ENCODE data around the gene ROPN1. TPM values are rescaled to one million over a fixed set of nuclear protein-coding genes. Genes with fewer than 3 reads are reported as not detected.
"Not testable (repeated sequence)": the region's sequence is repeated elsewhere in the genome, so short reads cannot be mapped to it uniquely, and the experiment has no call there.

ROPN1 gene
- total RNA-seq, 1 experiment from 2014 or later = not detected

- in situ Hi-C loops (cut with HindIII; ENCODE audit: low pct_unique_long_range_greater_than_20kb, low sequenced_read_pairs) = no loop called here
- peaks cover 3% of the 10 kb centered on the region; the same call in 1 of the 2 replicates for H3K4me1 ChIP-seq (ENCODE audit: control insufficient read depth, insufficient read depth, low read length)
- intact Hi-C loops (cut with micrococcal nuclease; ENCODE audit: unreplicated experiment) = loop anchor here (10.0 kb wide), 1 partner anchor 260 kb away; no protein-coding TSS in a partner anchor
- H3K36me3 ChIP-seq (ENCODE audit: control insufficient read depth, insufficient read depth, low read length) = no peaks in the 10 kb centered on the region
- CTCF ChIA-PET = no interaction called here
- POLR2A ChIA-PET = no interaction called here
- H3K4me3 ChIP-seq (ENCODE audit: low read depth in 2 of 2, low read length in 2 of 2) = no peak overlapping the region
- DNase-seq (ENCODE audit: low read depth, low spot score) = no peak
- peaks cover 60% of the 10 kb centered on the region for H3K27me3 ChIP-seq (ENCODE audit: control insufficient read depth, insufficient read depth, low read length)
- H3K9me3 ChIP-seq (ENCODE audit: control insufficient read depth, insufficient read depth, low read depth, low read length) = no peaks in the 10 kb centered on the region
- H3K27ac ChIP-seq (ENCODE audit: low read length) = no peak overlapping the region
- BruUV-seq (replicated peaks) = no TSS peak
- TF ChIP-seq CTCF (IDR thresholded peaks at IDR 0.05) (no peak), TCF7L2 (IDR thresholded peaks at IDR 0.05; ENCODE audit: low read depth, low read length) (no peak), SIN3A (IDR thresholded peaks at IDR 0.05; ENCODE audit: borderline replicate concordance, insufficient read depth, low read depth, low read length) (no peak), REST (IDR thresholded peaks at IDR 0.05; ENCODE audit: insufficient read depth in 1 of 2, low read depth in 2 of 2, low read length in 1 of 2) (no peak)
- ATAC-seq = no peak
These were observed 7.0 kb downstream of the ROPN1 start for GRCh38 chr3:123984957-123985356.

GRCh38 chr3:123984350-123984749 is 7.6 kb downstream of the ROPN1 start:
- in situ Hi-C loops (cut with HindIII; ENCODE audit: low pct_unique_long_range_greater_than_20kb, low sequenced_read_pairs) (no loop called here), intact Hi-C loops (cut with micrococcal nuclease; ENCODE audit: unreplicated experiment) (loop anchor here (10.0 kb wide), 1 partner anchor 260 kb away; no protein-coding TSS in a partner anchor)
- peaks cover 55% of the 10 kb centered on the region for H3K27me3 ChIP-seq (ENCODE audit: control insufficient read depth, insufficient read depth, low read length)
- H3K27ac ChIP-seq (ENCODE audit: low read length) = no peak overlapping the region
- no peak for DNase-seq (ENCODE audit: low read depth, low spot score)
- ATAC-seq = no peak
- TF ChIP-seq CTCF (IDR thresholded peaks at IDR 0.05) (no peak), SIN3A (IDR thresholded peaks at IDR 0.05; ENCODE audit: borderline replicate concordance, insufficient read depth, low read depth, low read length) (no peak), REST (IDR thresholded peaks at IDR 0.05; ENCODE audit: insufficient read depth in 1 of 2, low read depth in 2 of 2, low read length in 1 of 2) (no peak), POLR2AphosphoS5 (IDR thresholded peaks at IDR 0.05; ENCODE audit: low read depth, low read length) (no peak), TCF7L2 (IDR thresholded peaks at IDR 0.05; ENCODE audit: low read depth, low read length) (no peak)
- CTCF ChIA-PET = no interaction called here
- no peak overlapping the region for H3K4me3 ChIP-seq (ENCODE audit: low read depth in 2 of 2, low read length in 2 of 2)
- POLR2A ChIA-PET = no interaction called here
- H3K36me3 ChIP-seq (ENCODE audit: control insufficient read depth, insufficient read depth, low read length) = no peaks in the 10 kb centered on the region
- no peaks in the 10 kb centered on the region for H3K9me3 ChIP-seq (ENCODE audit: control insufficient read depth, insufficient read depth, low read depth, low read length)
- BruUV-seq (replicated peaks) = no TSS peak
- peaks cover 3% of the 10 kb centered on the region; the same call in 1 of the 2 replicates for H3K4me1 ChIP-seq (ENCODE audit: control insufficient read depth, insufficient read depth, low read length)

GRCh38 chr3:123981317-123981716 is 10.6 kb downstream of the ROPN1 start:
- BruUV-seq (replicated peaks); H3K36me3 ChIP-seq (ENCODE audit: control insufficient read depth, insufficient read depth, low read length); H3K27ac ChIP-seq (ENCODE audit: low read length); CTCF ChIA-PET; H3K4me1 ChIP-seq (ENCODE audit: control insufficient read depth, insufficient read depth, low read length); in situ Hi-C loops (cut with HindIII; ENCODE audit: low pct_unique_long_range_greater_than_20kb, low sequenced_read_pairs); H3K9me3 ChIP-seq (ENCODE audit: control insufficient read depth, insufficient read depth, low read depth, low read length); DNase-seq (ENCODE audit: low read depth, low spot score); H3K4me3 ChIP-seq (ENCODE audit: low read depth in 2 of 2, low read length in 2 of 2); POLR2A ChIA-PET; ATAC-seq: not testable (repeated sequence)
- peaks cover 42% of the 10 kb centered on the region for H3K27me3 ChIP-seq (ENCODE audit: control insufficient read depth, insufficient read depth, low read length)
- intact Hi-C loops (cut with micrococcal nuclease; ENCODE audit: unreplicated experiment) = loop anchor here (10.0 kb wide), 1 partner anchor 257 kb away; no protein-coding TSS in a partner anchor

Measured in Panc1 (cell line).